GM20431 (cell line): ENCODE data around the gene HNRNPLL.

ENCODE experiments used
- in situ Hi-C: fragments of 300-500 bp; cut with MseI, MboI; formaldehyde crosslinking; loops from one replicate; pipeline ENCODE4 v1.15.0; 2020; ENCODE audit warnings: low sequenced_read_pairs; ENCODE audit not compliant: unreplicated experiment

The HNRNPLL gene

GRCh38 chr2:38512211-38512610 lies 90.5 kb downstream of the HNRNPLL start:
- in situ Hi-C loops: loop anchor here (25.0 kb wide), 1 partner anchor 525 kb away; no protein-coding TSS in a partner anchor
